GM18511 (cell line): ENCODE measurements around the gene ARHGAP15.

Source experiments
- ATAC-seq: cut with Tn5 transposase; IDR thresholded peaks from one replicate; pipeline ENCODE4 v1.9.1; 2021; ENCODE audit warnings: mild to moderate bottlenecking, moderate library complexity; ENCODE audit not compliant: unreplicated experiment

Gene ARHGAP15

GRCh38 chr2:143559147-143559546, 429.9 kb downstream of the ARHGAP15 start:
- ATAC-seq, result no peak

GRCh38 chr2:143560724-143561123, 431.5 kb downstream of the ARHGAP15 start:
- ATAC-seq, result no peak

GRCh38 chr2:143564419-143564818, 435.2 kb downstream of the ARHGAP15 start:
- peak; percentile 98 for ATAC-seq

- no peak for ATAC-seq
Measured at GRCh38 chr2:143571747-143572146, 442.5 kb downstream of the ARHGAP15 start.

- ATAC-seq, result no peak
Measured at GRCh38 chr2:143572421-143572820, 443.2 kb downstream of the ARHGAP15 start.

- no peak for ATAC-seq
Measured at GRCh38 chr2:143574069-143574468, 444.9 kb downstream of the ARHGAP15 start.

GRCh38 chr2:143575340-143575739, 446.1 kb downstream of the ARHGAP15 start:
- ATAC-seq, result no peak

- ATAC-seq, result no peak
Measured at GRCh38 chr2:143577489-143577888, 448.3 kb downstream of the ARHGAP15 start.

- no peak for ATAC-seq
Measured at GRCh38 chr2:143579456-143579855, 450.2 kb downstream of the ARHGAP15 start.

GRCh38 chr2:143581134-143581533, 451.9 kb downstream of the ARHGAP15 start:
- ATAC-seq, result no peak

- no peak for ATAC-seq
Measured at GRCh38 chr2:143582046-143582747, 453.0 kb downstream of the ARHGAP15 start.

- no peak for ATAC-seq
Measured at GRCh38 chr2:143584936-143585335, 455.7 kb downstream of the ARHGAP15 start.

GRCh38 chr2:143586119-143586518, 456.9 kb downstream of the ARHGAP15 start:
- ATAC-seq, result no peak

GRCh38 chr2:143588746-143589145, 459.5 kb downstream of the ARHGAP15 start:
- ATAC-seq, result no peak

GRCh38 chr2:143594161-143594560, 464.9 kb downstream of the ARHGAP15 start:
- no peak for ATAC-seq

- ATAC-seq, result no peak
Measured at GRCh38 chr2:143594745-143595144, 465.5 kb downstream of the ARHGAP15 start.

- no peak for ATAC-seq
Measured at GRCh38 chr2:143600116-143600515, 470.9 kb downstream of the ARHGAP15 start.

GRCh38 chr2:143601828-143602227, 472.6 kb downstream of the ARHGAP15 start:
- ATAC-seq, result no peak

- no peak for ATAC-seq
Measured at GRCh38 chr2:143603035-143603655, 473.9 kb downstream of the ARHGAP15 start.

GRCh38 chr2:143603846-143604565, 474.8 kb downstream of the ARHGAP15 start:
- no peak for ATAC-seq

GRCh38 chr2:143604566-143604959, 475.3 kb downstream of the ARHGAP15 start:
- no peak for ATAC-seq
